Astrocyte (in vitro differentiated cells and primary cell): ENCODE data around the gene MBNL2.

Experiments used
- CTCF ChIP-seq: IDR thresholded peaks from 2 replicates; pipeline ENCODE4 v1.5.1; 2011; ENCODE audit warnings: low read depth, mild to moderate bottlenecking, inconsistent platforms, low read length, moderate library complexity; ENCODE audit not compliant: insufficient read depth
- EZH2 ChIP-seq: IDR thresholded peaks from 2 replicates; pipeline ENCODE4 v1.6.1; 2012; ENCODE audit warnings: mild to moderate bottlenecking, low read length, inconsistent platforms; ENCODE audit not compliant: insufficient read depth

- TF ChIP-seq CTCF (no peak), EZH2 (no peak)
Measured at GRCh38 chr13:97300871-97301270, 78.7 kb downstream of the MBNL2 start.
